Hepatocyte (in vitro differentiated cells): ENCODE data around the gene PAPPA.
A peak's percentile ranks its signal among the peaks of the same experiment; 100 is the strongest.

Experiments used
- EZH2 ChIP-seq: fragments of 200-600 bp; sonication (generic); IDR thresholded peaks from 2 replicates; pipeline ENCODE4 v1.6.1; 2016; ENCODE audit warnings: antibody characterized with exemption, mild to moderate bottlenecking, borderline replicate concordance
- TF ChIP-seq, protein P1 (sequence below): fragments of 200-600 bp; sonication (generic); IDR thresholded peaks from 2 replicates; pipeline ENCODE4 v1.5.1; 2016; ENCODE audit warnings: antibody characterized with exemption, mild to moderate bottlenecking; ENCODE audit not compliant: poor library complexity

DNA sequence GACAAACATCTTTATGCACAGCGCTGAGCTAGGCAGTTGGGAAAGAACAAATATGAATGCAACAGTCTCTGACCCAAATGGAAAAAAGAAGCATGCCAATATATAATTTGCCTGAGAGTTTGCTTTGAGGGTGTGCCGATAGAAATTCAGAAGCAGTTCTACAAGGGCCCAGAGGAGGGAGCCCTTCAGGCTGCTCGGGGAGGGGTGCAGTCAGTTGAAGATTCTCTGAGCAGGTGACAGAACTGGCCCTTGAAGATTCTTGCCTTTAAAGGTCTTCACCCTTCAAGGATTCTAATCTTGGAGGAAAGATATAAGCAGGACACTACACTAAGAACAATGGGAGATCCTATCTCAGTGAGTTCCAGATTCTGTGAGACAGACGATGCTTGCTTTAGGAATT lies 3.7 kb upstream of the PAPPA start:
- TF ChIP-seq, protein P1, sequence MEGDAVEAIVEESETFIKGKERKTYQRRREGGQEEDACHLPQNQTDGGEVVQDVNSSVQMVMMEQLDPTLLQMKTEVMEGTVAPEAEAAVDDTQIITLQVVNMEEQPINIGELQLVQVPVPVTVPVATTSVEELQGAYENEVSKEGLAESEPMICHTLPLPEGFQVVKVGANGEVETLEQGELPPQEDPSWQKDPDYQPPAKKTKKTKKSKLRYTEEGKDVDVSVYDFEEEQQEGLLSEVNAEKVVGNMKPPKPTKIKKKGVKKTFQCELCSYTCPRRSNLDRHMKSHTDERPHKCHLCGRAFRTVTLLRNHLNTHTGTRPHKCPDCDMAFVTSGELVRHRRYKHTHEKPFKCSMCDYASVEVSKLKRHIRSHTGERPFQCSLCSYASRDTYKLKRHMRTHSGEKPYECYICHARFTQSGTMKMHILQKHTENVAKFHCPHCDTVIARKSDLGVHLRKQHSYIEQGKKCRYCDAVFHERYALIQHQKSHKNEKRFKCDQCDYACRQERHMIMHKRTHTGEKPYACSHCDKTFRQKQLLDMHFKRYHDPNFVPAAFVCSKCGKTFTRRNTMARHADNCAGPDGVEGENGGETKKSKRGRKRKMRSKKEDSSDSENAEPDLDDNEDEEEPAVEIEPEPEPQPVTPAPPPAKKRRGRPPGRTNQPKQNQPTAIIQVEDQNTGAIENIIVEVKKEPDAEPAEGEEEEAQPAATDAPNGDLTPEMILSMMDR: peak; percentile 67
- no peak for TF ChIP-seq EZH2
